Right hindlimb (tissue), 1 donor: ENCODE measurements around the gene SH3D19.

Experiments
- DNase-seq: peaks from one replicate; pipeline ENCODE4 v3.0.0-alpha.2; 2018

SH3D19 gene

GRCh38 chr4:151226004-151226932 lies 99.1 kb downstream of the SH3D19 start:
- DNase-seq = peak; percentile 64

GRCh38 chr4:151223465-151223864 lies 101.9 kb downstream of the SH3D19 start:
- DNase-seq = no peak

GRCh38 chr4:151219948-151220347 lies 105.5 kb downstream of the SH3D19 start:
- no peak for DNase-seq

GRCh38 chr4:151219091-151219490 lies 106.3 kb downstream of the SH3D19 start:
- DNase-seq = no peak

- no peak for DNase-seq
Measured at GRCh38 chr4:151218343-151218742, 107.1 kb downstream of the SH3D19 start.

GRCh38 chr4:151217326-151217725 lies 108.1 kb downstream of the SH3D19 start:
- DNase-seq = no peak

- DNase-seq = no peak
Measured at GRCh38 chr4:151215295-151215694, 110.1 kb downstream of the SH3D19 start.

GRCh38 chr4:151207868-151208267 lies 117.5 kb downstream of the SH3D19 start:
- DNase-seq = no peak

GRCh38 chr4:151207186-151207585 lies 118.2 kb downstream of the SH3D19 start:
- no peak for DNase-seq

GRCh38 chr4:151206241-151207005 lies 119.0 kb downstream of the SH3D19 start:
- DNase-seq = no peak

- DNase-seq = no peak
Measured at GRCh38 chr4:151205722-151206121, 119.7 kb downstream of the SH3D19 start.

- no peak for DNase-seq
Measured at GRCh38 chr4:151204925-151205524, 120.4 kb downstream of the SH3D19 start.

- DNase-seq = no peak
Measured at GRCh38 chr4:151202851-151203455, 122.5 kb downstream of the SH3D19 start.

GRCh38 chr4:151202381-151202780 lies 123.0 kb downstream of the SH3D19 start:
- no peak for DNase-seq

GRCh38 chr4:151199319-151200190 lies 125.8 kb downstream of the SH3D19 start:
- peak; percentile 41 for DNase-seq

- DNase-seq = no peak
Measured at GRCh38 chr4:151198748-151199147, 126.7 kb downstream of the SH3D19 start.

- no peak for DNase-seq
Measured at GRCh38 chr4:151197247-151197646, 128.2 kb downstream of the SH3D19 start.

GRCh38 chr4:151195801-151196200 lies 129.6 kb downstream of the SH3D19 start:
- DNase-seq = no peak

- DNase-seq = no peak
Measured at GRCh38 chr4:151193414-151193813, 132.0 kb downstream of the SH3D19 start.

GRCh38 chr4:151192556-151193235 lies 132.7 kb downstream of the SH3D19 start:
- no peak for DNase-seq
